Activated B cell treated with CpG ODN at 0.5 μM for 24 hours (primary cell): ENCODE measurements around the gene DAB1. TPM values are rescaled to one million over a fixed set of nuclear protein-coding genes. Genes with fewer than 3 reads are reported as not detected.

Experiments
- ATAC-seq: fragments of 200-7000 bp; cut with Tn5 transposase; one replicate; pipeline ENCODE4 v1.10.0; 2021; ENCODE audit warnings: low read depth, mild to moderate bottlenecking, moderate library complexity
- CTCF ChIA-PET: fragments of 350-600 bp; sonication (Branson Sonifier 250); formaldehyde crosslinking; loops from one replicate; lab custom pipeline; 2021; ENCODE audit warnings: antibody characterized with exemption; lab: Charles Lee
- POLR2A ChIA-PET: fragments of 350-600 bp; sonication (Branson Sonifier 250); formaldehyde crosslinking; loops from one replicate; lab custom pipeline; 2021; ENCODE audit warnings: antibody characterized with exemption; lab: Charles Lee
- DNase-seq: peaks from one replicate; pipeline ENCODE4 v3.0.0; 2022
- H3K27ac Mint-ChIP-seq: one replicate; pipeline ENCODE4 v1.8.0; 2020; ENCODE audit warnings: mixed read lengths
- H3K27me3 Mint-ChIP-seq: one replicate; pipeline ENCODE4 v1.8.0; 2021; ENCODE audit warnings: mixed read lengths
- H3K36me3 Mint-ChIP-seq: one replicate; pipeline ENCODE4 v1.8.0; 2021; ENCODE audit warnings: low read depth, mixed read lengths
- H3K4me1 Mint-ChIP-seq: one replicate; pipeline ENCODE4 v1.8.0; 2021; ENCODE audit warnings: mixed read lengths
- H3K4me3 Mint-ChIP-seq: one replicate; pipeline ENCODE4 v1.8.0; 2020; ENCODE audit warnings: mild to moderate bottlenecking, mixed read lengths
- H3K9me3 Mint-ChIP-seq: one replicate; pipeline ENCODE4 v1.8.0; 2020; ENCODE audit warnings: mixed read lengths
- intact Hi-C: fragments of 100-400 bp; cut with micrococcal nuclease; formaldehyde crosslinking; loops from one replicate; pipeline ENCODE4 v1.15.1; 2024
- total RNA-seq: library from RNA; stranded (reverse); gene quantifications from 2 replicates; pipeline ENCODE4 v1.2.3, GENCODE V29; 2022
- TF ChIP-seq, protein P1 (sequence below): fragments of 200-600 bp; IDR thresholded peaks from one replicate; pipeline ENCODE4 v1.8.0; 2022; ENCODE audit warnings: antibody characterized with exemption, mild to moderate bottlenecking

The DAB1 gene
- total RNA-seq, 1 donor from 2014 or later, result not detected

DNA sequence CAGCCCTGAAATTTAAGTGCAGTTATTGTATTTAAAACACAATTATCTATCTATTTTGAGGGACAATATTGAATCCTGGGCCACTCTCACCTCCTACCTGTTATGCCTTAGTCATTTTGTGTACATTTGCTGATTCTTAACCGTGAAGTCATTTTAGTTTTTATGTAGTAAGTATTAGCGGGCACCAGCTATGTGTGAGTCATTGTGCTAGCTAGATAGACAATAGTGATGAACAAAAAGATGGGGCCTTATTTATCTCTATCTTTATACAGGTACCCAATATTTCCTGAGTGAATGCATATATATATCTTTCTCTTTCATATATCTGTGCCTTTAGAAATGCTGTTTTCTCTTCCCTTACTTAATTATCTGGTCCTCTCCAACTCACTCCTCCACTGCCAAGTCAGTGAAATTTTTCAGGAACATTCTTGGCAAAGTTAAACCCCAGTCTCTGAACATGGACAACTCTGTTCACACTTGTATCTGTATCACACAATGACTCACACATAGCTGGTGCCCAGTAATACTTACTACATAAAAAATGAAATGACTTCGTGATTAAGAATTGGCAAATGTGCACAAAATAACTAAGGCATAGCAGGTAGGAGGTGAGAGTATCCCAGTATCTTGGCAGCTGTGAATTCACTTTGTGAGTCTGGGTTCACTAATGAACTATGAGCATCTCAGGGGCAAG is 292.0 kb downstream of the DAB1 start:
- CTCF ChIA-PET, result no interaction called here
- ATAC-seq, result no peak
- H3K4me1 Mint-ChIP-seq, result no peaks in the 10 kb centered on the region
- no peaks in the 10 kb centered on the region for H3K36me3 Mint-ChIP-seq
- no peaks in the 10 kb centered on the region for H3K9me3 Mint-ChIP-seq
- H3K27me3 Mint-ChIP-seq, result no peaks in the 10 kb centered on the region
- no peak overlapping the region for H3K27ac Mint-ChIP-seq
- DNase-seq, result no peak
- TF ChIP-seq, protein P1, sequence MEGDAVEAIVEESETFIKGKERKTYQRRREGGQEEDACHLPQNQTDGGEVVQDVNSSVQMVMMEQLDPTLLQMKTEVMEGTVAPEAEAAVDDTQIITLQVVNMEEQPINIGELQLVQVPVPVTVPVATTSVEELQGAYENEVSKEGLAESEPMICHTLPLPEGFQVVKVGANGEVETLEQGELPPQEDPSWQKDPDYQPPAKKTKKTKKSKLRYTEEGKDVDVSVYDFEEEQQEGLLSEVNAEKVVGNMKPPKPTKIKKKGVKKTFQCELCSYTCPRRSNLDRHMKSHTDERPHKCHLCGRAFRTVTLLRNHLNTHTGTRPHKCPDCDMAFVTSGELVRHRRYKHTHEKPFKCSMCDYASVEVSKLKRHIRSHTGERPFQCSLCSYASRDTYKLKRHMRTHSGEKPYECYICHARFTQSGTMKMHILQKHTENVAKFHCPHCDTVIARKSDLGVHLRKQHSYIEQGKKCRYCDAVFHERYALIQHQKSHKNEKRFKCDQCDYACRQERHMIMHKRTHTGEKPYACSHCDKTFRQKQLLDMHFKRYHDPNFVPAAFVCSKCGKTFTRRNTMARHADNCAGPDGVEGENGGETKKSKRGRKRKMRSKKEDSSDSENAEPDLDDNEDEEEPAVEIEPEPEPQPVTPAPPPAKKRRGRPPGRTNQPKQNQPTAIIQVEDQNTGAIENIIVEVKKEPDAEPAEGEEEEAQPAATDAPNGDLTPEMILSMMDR, result no peak
- POLR2A ChIA-PET, result no interaction called here
- intact Hi-C loops, result no loop called here
- H3K4me3 Mint-ChIP-seq, result no peak overlapping the region

DNA sequence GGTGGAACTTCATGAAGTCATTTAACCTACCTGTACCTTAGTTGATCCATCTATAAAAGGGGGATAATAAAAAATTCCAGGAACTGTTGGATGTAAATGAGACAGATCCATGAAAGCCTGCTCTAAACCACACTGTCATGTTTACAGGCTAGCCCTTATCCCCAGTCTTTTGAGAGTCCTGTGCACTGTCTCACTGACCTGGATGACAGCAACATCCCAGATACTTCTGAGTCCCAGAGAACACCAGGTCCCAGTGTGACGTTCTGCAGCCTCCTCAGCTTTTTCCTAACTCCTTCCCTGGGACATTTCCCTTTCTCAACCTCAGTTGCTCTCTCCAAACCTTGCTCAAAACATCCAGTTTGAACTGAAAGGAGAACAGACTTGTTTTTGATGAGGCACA is 292.6 kb downstream of the DAB1 start:
- no peaks in the 10 kb centered on the region for H3K4me1 Mint-ChIP-seq
- no peak overlapping the region for H3K4me3 Mint-ChIP-seq
- ChIA-PET POLR2A (no interaction called here), CTCF (no interaction called here)
- DNase-seq (no peak), ATAC-seq (no peak)
- TF ChIP-seq, protein P1, result no peak
- intact Hi-C loops, result no loop called here
- H3K9me3 Mint-ChIP-seq, result no peaks in the 10 kb centered on the region
- no peaks in the 10 kb centered on the region for H3K27me3 Mint-ChIP-seq
- H3K27ac Mint-ChIP-seq, result no peak overlapping the region
- H3K36me3 Mint-ChIP-seq, result no peaks in the 10 kb centered on the region

DNA sequence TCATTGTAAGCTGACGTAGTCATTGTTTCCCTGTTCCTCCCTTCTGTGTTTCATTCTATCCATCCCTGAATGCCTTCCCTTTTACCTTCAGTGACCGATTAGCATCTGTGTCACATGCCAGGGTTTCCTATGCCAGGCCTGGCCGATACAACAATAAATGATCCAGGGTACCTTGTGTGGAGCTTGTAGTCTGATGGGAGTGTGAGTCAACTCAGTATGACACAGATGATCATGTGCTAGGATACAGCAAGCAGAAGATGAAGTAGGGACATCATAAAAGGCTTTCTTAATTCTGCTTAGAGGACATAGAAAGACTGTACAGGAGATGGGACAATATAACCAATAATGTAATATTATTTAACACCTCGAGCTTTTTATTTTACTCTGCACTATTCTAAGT is 294.0 kb downstream of the DAB1 start:
- Mint-ChIP-seq H3K9me3 (no peaks in the 10 kb centered on the region), H3K27me3 (peaks cover 7% of the 10 kb centered on the region), H3K4me3 (no peak overlapping the region), H3K4me1 (no peaks in the 10 kb centered on the region), H3K36me3 (no peaks in the 10 kb centered on the region), H3K27ac (no peak overlapping the region)
- ChIA-PET POLR2A (no interaction called here), CTCF (no interaction called here)
- TF ChIP-seq, protein P1, result no peak
- ATAC-seq (no peak), DNase-seq (no peak)
- intact Hi-C loops, result no loop called here

DNA sequence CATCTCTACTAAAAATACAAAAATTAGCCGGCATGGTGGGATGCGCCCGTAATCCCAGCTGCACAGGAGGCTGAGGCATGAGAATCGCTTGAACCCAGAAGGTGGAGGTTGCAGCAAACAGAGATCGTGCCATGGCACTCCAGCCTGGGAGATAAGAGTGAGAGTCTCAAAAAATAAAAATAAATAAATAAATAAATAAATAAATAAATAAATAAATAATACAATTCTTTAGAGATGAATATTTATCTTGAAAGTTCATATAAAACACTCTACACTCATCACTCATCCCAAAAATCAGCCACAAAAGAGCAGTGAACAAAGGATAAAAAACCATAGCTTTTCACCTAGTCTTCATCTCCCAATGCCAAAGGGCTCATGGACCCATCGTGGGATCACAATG is 295.9 kb downstream of the DAB1 start:
- Mint-ChIP-seq H3K4me1 (no peaks in the 10 kb centered on the region), H3K27me3 (peaks cover 7% of the 10 kb centered on the region), H3K27ac (no peak overlapping the region), H3K9me3 (no peaks in the 10 kb centered on the region), H3K4me3 (no peak overlapping the region), H3K36me3 (no peaks in the 10 kb centered on the region)
- POLR2A ChIA-PET, result no interaction called here
- CTCF ChIA-PET, result no interaction called here
- DNase-seq (no peak), ATAC-seq (no peak)
- intact Hi-C loops, result no loop called here
- TF ChIP-seq, protein P1, result no peak

DNA sequence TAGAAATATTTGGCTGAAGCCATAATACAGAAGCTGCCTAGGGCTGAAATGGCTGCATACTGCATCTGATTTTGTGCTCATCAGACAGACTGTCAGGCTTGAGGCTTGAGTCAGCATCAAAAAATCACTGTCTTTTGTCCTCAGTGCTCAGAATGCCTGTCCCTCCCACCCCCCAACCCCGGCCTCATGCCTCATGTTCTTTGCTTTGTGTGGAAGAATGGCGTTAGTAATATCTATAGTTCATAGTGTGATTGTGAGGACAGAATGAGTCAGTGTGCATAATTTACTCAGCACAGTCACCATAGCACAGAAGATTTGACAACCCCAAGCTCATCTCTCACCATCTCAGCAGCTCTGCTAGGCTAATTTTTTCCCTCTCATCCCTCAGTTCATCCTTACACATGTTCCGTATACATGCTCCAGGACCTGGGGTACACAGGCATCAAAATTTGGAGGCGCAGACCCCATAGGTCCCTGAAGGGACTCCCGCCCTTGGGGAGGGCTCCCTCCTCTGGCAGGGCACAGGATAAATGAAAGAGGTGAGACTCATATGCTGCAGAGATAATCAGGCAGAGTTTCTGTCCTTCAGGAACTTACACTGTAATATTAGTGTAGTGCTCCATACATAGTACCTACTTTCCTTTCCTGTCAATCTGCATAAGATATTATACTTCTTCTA is 299.0 kb downstream of the DAB1 start:
- no peak overlapping the region for H3K4me3 Mint-ChIP-seq
- TF ChIP-seq, protein P1, result no peak
- intact Hi-C loops, result no loop called here
- no peak overlapping the region for H3K27ac Mint-ChIP-seq
- no peaks in the 10 kb centered on the region for H3K4me1 Mint-ChIP-seq
- H3K36me3 Mint-ChIP-seq, result no peaks in the 10 kb centered on the region
- no peaks in the 10 kb centered on the region for H3K9me3 Mint-ChIP-seq
- CTCF ChIA-PET, result no interaction called here
- DNase-seq, result no peak
- POLR2A ChIA-PET, result no interaction called here
- ATAC-seq, result no peak
- H3K27me3 Mint-ChIP-seq, result peaks cover 14% of the 10 kb centered on the region
